OCI-LY3 (cell line): ENCODE results near the gene IGFN1.

Source experiments
- CTCF ChIP-seq: fragments of 200-600, 300-600 bp; sonication (generic); IDR thresholded peaks from 2 replicates; pipeline ENCODE4 v1.5.1; 2014; ENCODE audit warnings: antibody characterized with exemption, low read length, low read depth
- EZH2phosphoT487 ChIP-seq: fragments of 200-600 bp; shearing (Covaris generic); IDR thresholded peaks from 2 replicates; pipeline ENCODE4 v1.6.1; 2018; ENCODE audit warnings: antibody characterized with exemption, mixed run types, low read depth

- TF ChIP-seq EZH2phosphoT487 (no peak), CTCF (no peak)
Observed at GRCh38 chr1:201186192-201186591, 4.4 kb upstream of the IGFN1 start.
